Measurements from ENCODE around the gene ACVR2A.

ACVR2A gene

DNA sequence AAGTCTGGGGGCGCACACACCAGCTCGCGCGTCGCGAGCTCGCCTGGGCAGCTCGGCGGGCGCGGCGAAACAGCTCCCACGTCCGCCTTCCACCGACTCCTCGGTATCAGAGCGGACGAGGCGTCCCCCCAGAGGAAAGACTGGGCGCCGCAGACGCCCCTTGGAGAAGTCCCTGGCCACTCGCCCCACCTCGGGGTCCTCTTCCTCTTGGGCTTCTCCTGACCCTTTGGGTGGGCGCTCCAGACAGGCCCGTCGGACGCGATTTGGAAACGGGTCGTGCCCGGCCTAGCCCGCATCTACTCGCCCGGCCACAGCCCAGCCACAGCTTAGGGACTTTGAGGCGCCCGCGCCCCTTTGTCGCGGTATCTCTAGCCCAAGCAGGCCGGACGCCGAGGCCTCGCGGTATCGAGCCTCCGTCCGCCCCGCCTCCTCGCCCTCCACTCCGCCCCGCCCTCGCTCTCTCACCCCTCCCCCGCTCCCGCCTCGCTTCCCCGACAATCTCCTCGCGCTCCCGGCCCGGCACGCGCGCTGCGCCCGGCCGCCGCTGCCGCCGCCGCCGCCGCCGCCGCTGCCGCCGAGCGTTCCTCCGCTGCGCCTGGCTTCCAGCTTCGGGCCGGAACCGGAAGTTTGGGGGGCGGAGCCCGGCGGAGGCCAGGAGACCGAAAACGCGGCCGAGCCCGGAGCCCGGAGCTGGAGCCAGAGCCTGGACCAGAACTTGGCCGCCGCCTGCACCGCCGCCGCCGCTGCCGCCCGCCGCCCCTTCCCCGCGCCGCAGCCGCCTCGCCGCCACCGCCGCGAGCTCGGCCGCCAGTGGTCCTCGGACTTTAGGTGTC, 749 bp upstream of the ACVR2A start:
- no peak for TF ChIP-seq CTCF (IDR thresholded peaks at IDR 0.05; ENCODE audit: control insufficient read depth, extremely low read depth, insufficient read depth)
- peak overlapping the region; percentile 77 for H3K4me3 ChIP-seq (ENCODE audit: low read depth, low read length)
- no peak for DNase-seq (ENCODE audit: low read depth)

GRCh38 chr2:147845411-147845971, 662 bp downstream of the ACVR2A start:
- DNase-seq (ENCODE audit: low read depth): no peak
- H3K4me3 ChIP-seq (ENCODE audit: low read depth, low read length): peak overlapping the region; percentile 72
- no peak for TF ChIP-seq CTCF (IDR thresholded peaks at IDR 0.05; ENCODE audit: control insufficient read depth, extremely low read depth, insufficient read depth)

DNA sequence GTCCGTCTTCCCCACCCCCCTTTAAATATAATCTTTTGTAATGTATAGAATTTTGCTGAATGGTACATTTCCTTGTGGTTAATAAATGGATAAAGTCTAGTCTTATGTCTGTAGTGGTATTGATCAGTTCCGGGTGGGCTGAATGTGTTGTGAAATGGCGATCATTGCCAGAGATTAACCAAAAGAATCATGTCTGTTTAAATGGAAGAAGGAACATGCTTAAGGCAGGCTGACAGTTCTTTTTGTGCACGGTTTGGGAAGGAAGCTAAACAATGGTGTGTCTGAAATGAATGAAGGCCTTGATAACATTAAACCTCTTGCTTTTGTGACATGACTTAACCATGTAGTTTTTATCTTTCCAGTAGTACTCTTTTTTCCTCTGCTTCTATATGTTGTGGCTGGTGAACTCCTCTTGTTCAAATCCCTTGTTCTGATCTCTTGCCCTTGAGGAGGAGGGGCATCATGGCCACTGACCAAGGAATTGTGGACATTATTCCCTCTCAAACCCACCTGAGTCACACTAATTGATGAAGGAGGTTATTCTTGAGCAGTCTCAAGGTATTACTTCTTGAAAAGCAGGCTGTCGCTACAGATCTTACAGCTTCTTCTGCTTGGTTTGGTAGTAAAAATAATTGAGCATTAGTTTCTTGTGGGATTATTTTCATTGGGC, 1.7 kb downstream of the ACVR2A start:
- peak overlapping the region; percentile 72 for H3K4me3 ChIP-seq (ENCODE audit: low read depth, low read length)
- no peak for TF ChIP-seq CTCF (IDR thresholded peaks at IDR 0.05; ENCODE audit: control insufficient read depth, extremely low read depth, insufficient read depth)
- no peak for DNase-seq (ENCODE audit: low read depth)

DNA sequence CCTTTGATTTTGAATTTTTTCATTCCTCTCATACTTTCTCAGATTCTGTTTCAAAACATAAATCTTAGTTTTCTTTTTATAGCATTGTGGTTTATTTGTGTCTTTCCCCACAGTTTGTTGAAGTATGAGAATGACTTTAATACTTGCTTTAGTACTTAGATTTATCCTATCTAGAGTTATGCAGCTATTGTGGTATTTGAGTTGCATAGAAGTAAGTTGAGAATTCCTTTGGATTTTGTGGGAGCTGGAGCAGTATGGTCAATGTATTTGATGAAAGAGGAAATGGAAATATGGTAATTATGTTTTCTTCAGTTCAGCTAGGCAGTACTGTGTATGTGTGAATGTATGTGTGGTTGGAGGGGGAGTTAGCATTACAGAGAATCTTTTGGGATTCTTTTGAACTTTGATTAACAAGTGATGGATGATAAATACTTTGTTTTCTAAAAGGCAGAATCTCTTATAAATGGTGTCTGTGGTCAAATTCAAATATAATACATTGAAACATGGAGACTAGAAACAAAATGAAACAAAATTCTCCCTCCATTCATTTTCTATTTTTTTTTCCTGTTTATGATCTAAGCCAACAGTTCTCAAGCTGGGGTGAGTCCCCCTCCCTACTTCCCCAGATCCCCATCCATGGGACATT, 3.0 kb downstream of the ACVR2A start:
- DNase-seq (ENCODE audit: low read depth): no peak
- no peak overlapping the region for H3K4me3 ChIP-seq (ENCODE audit: low read depth, low read length)
- TF ChIP-seq CTCF (IDR thresholded peaks at IDR 0.05; ENCODE audit: control insufficient read depth, extremely low read depth, insufficient read depth): no peak

GRCh38 chr2:147850838-147851237, 6.0 kb downstream of the ACVR2A start:
- DNase-seq (ENCODE audit: low read depth): no peak
- H3K4me3 ChIP-seq (ENCODE audit: low read depth, low read length): no peak overlapping the region
- no peak for TF ChIP-seq CTCF (IDR thresholded peaks at IDR 0.05; ENCODE audit: control insufficient read depth, extremely low read depth, insufficient read depth)

- DNase-seq (ENCODE audit: low read depth): no peak
- no peak for TF ChIP-seq CTCF (IDR thresholded peaks at IDR 0.05; ENCODE audit: control insufficient read depth, extremely low read depth, insufficient read depth)
- no peak overlapping the region for H3K4me3 ChIP-seq (ENCODE audit: low read depth, low read length)
These were observed 6.6 kb downstream of the ACVR2A start for GRCh38 chr2:147851244-147851930.
